Liver (tissue), 3 donors: ENCODE measurements around the gene GPR137C.

Source experiments
- CTCF ChIP-seq: fragments of 150-350 bp; IDR thresholded peaks from 2 replicates; pipeline ENCODE4 v1.5.1; 2017; ENCODE audit warnings: improper control_type of control experiment, low read depth, low read length; ENCODE audit not compliant: missing input control
- FOXA2 ChIP-seq: IDR thresholded peaks from 2 replicates; pipeline ENCODE4 v1.6.1; 2016; ENCODE audit warnings: antibody characterized with exemption
- TAF1 ChIP-seq: conservative IDR thresholded peaks from 2 replicates; pipeline ENCODE4 v1.6.1; 2016; ENCODE audit warnings: antibody characterized with exemption, mild to moderate bottlenecking
- donor health status: healthy.
- donor health status: healthy.

- TF ChIP-seq CTCF (no peak), FOXA2 (no peak), TAF1 (no peak)
Measured at GRCh38 chr14:52547526-52547925, 5.1 kb upstream of the GPR137C start.
